ENCODE results near the gene NFKB1.

DNA sequence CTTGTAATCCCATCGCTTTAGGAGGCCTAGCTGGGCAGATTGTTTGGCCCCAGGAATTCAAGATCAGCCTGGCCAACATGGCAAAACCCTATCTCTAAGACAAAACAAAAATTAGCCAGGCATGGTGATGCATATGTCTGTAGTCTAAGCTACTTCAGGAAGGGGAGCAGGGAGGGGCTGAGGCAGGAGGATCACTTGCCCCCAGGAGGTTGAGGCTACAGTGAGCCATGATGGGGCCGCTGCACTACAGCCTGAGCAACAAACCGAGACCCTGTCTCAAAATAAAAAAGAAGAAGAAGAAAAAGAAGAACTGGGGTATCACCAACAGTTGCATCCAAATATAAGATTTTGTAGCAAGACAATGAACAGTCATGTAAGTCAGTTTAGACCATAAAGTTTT, 47.3 kb upstream of the NFKB1 start:
- TF ChIP-seq, protein P1, sequence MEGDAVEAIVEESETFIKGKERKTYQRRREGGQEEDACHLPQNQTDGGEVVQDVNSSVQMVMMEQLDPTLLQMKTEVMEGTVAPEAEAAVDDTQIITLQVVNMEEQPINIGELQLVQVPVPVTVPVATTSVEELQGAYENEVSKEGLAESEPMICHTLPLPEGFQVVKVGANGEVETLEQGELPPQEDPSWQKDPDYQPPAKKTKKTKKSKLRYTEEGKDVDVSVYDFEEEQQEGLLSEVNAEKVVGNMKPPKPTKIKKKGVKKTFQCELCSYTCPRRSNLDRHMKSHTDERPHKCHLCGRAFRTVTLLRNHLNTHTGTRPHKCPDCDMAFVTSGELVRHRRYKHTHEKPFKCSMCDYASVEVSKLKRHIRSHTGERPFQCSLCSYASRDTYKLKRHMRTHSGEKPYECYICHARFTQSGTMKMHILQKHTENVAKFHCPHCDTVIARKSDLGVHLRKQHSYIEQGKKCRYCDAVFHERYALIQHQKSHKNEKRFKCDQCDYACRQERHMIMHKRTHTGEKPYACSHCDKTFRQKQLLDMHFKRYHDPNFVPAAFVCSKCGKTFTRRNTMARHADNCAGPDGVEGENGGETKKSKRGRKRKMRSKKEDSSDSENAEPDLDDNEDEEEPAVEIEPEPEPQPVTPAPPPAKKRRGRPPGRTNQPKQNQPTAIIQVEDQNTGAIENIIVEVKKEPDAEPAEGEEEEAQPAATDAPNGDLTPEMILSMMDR (IDR thresholded peaks at IDR 0.05) = no peak
- TF ChIP-seq POLR2AphosphoS5 (IDR thresholded peaks at IDR 0.05; ENCODE audit: insufficient read depth in 1 of 2, low read depth in 1 of 2) = no peak
